Thyroid gland (tissue), 4 donors: ENCODE results near the gene PDE11A.

Source experiments
- CTCF ChIP-seq, 6 experiments: fragments of 200-600 bp in 3 of 6; fragments of 450-650 bp in 3 of 6; sonication (generic) in 3 of 6; IDR thresholded peaks; one replicate each; pipeline ENCODE4 v1.5.1; 2016 to 2019; ENCODE audit warnings: antibody characterized with exemption in 6 of 6, mild to moderate bottlenecking in 2 of 6, inconsistent platforms in 1 of 6, moderate library complexity in 1 of 6
- POLR2A ChIP-seq, 2 donors: fragments of 450-650 bp; IDR thresholded peaks; one replicate each; pipeline ENCODE4 v1.6.1; 2017; ENCODE audit warnings: antibody characterized with exemption in 2 of 2, mild to moderate bottlenecking in 2 of 2, moderate library complexity in 1 of 2

- no peak for TF ChIP-seq POLR2A (IDR thresholded peaks at IDR 0.05)
- no peak for TF ChIP-seq CTCF (IDR thresholded peaks at IDR 0.05)
Observed at GRCh38 chr2:177596866-177597265, 475.7 kb downstream of the PDE11A start.
